HG03159 (cell line): ENCODE data around the gene ARHGAP12.
"Not testable (repeated sequence)": the region's sequence is repeated elsewhere in the genome, so short reads cannot be mapped to it uniquely, and the experiment has no call there.

Experiments used
- ATAC-seq: cut with Tn5 transposase; IDR thresholded peaks from one replicate; pipeline ENCODE4 v1.9.1; 2021; ENCODE audit warnings: mild to moderate bottlenecking, moderate library complexity; ENCODE audit not compliant: unreplicated experiment

ARHGAP12 gene

GRCh38 chr10:31928549-31929260 lies at the start of gene ARHGAP12:
Gene ARHGAP12, minus strand, starts transcription at chr10:31928831. Its CDS starts 19,976 bp downstream, at chr10:31908855.
- peak; percentile 74 for ATAC-seq

DNA sequence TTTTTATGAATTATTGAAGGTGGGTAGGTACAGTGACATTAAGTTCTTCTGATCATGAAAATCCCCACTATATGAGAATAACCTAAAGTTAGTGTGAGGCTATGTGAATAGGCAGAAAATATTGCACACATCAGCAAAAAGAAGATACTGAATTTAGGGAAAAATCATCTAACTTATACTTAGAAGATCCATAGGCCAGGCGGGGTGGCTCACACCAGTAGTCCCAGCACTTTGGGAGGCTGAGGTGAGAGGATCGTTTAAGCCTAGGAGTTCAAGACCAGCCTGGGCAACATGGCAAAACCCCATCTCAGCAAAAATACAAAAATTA lies 49.5 kb upstream of the ARHGAP12 start:
- no peak for ATAC-seq

DNA sequence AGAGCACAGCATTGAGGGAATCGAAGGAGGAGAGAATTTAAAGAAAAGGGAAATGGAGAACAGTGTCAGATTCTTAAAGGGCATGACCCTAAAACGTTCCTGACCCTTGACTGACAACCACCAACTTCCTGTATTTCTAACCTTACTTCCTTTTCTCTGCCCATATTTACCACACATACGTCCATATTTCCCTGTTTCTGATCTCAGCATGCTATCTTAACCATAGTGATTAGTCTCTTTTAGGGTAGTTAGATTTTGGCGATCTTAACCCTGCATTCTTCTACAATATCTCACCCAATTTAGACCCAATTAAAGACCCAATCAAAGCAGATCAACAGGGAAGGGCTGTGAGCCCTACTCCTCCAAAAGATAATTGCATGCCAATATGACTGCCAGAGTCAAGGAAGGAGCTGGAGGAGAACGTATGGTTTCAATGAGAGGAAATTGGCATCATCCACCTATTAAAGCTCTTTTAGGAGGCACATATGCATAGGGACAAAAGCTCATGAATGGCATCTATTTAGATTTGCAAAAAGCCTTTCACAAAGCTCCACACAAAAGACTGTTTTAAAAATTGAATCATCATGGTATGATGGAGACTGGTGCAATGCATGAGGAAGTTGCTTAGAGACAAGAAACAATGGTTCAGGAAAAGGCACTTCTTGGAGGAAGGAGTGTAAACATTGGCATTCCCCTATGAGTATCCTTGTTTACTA lies 49.0 kb upstream of the ARHGAP12 start:
- no peak for ATAC-seq

DNA sequence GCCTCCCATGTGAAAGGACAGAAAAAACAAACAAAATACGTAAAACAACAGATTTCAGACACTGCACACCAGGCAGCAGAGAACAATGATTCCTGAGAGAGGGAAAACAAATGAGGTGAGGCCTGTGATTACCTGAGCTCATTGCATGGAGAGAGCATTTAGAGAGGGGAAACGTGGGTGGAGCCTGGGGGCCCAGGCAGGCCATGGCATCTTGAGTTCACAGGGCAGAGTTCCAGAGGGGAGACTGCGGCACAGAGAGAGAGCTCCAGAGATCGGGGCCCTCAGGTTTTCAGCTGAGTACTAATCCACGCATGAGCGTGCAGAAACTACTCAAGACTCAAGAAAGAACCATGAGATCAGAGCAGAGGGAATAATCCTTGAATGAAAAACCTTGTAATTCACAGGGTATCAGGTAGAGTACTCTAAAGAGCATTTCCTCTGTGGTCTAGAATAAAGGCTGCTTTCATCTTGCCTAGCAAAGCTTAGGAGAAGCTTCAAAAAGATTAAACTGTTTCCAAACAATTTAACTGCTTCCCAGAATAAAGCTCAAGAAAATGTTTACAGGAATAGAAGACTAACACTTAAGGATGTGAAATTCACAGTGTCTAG lies 46.6 kb upstream of the ARHGAP12 start:
- no peak for ATAC-seq

GRCh38 chr10:31974434-31975124 lies 45.9 kb upstream of the ARHGAP12 start:
- ATAC-seq: no peak

GRCh38 chr10:31972519-31973041 lies 43.9 kb upstream of the ARHGAP12 start:
- ATAC-seq: no peak

DNA sequence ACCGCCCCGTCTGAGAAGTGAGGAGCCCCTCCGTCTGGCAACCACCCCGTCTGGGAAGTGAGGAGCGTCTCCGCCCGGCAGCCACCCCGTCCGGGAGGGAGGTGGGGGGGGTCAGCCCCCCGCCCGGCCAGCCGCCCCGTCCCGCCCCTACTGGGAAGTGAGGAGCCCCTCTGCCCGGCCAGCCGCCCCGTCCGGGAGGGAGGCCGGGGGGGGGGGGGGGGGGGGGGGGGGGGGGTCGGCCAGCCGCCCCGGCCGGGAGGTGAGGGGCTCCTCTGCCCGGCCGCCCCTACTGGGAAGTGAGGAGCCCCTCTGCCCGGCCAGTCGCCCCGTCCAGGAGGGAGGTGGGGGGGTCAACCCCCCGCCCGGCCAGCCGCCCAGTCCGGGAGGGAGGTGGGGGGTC lies 41.2 kb upstream of the ARHGAP12 start:
- ATAC-seq: not testable (repeated sequence)

DNA sequence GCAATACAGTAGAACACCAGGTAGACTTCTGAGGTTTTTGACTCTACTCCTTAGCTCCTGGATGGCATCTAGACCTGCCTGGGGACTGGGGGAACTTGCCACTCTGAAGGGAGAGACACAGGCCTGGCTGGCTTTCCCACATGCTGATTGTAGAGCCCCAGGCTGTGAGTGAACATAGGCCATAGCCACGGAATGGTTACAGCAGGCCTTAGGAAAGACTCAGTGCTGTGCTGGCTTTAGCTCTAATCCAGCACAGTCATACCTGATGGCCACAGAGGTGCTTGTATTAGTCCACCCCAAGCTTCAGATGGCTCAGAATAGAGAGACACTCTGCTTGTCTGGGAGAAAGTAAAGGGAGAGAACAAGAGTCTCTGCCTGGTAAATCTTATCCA lies 35.0 kb upstream of the ARHGAP12 start:
- no peak for ATAC-seq

- ATAC-seq: no peak
Measured at GRCh38 chr10:31962826-31963588, 34.4 kb upstream of the ARHGAP12 start.

GRCh38 chr10:31961277-31962074 lies 32.8 kb upstream of the ARHGAP12 start:
- no peak for ATAC-seq

GRCh38 chr10:31959461-31960173 lies 31.0 kb upstream of the ARHGAP12 start:
- no peak for ATAC-seq

GRCh38 chr10:31958856-31959255 lies 30.2 kb upstream of the ARHGAP12 start:
- ATAC-seq: no peak

DNA sequence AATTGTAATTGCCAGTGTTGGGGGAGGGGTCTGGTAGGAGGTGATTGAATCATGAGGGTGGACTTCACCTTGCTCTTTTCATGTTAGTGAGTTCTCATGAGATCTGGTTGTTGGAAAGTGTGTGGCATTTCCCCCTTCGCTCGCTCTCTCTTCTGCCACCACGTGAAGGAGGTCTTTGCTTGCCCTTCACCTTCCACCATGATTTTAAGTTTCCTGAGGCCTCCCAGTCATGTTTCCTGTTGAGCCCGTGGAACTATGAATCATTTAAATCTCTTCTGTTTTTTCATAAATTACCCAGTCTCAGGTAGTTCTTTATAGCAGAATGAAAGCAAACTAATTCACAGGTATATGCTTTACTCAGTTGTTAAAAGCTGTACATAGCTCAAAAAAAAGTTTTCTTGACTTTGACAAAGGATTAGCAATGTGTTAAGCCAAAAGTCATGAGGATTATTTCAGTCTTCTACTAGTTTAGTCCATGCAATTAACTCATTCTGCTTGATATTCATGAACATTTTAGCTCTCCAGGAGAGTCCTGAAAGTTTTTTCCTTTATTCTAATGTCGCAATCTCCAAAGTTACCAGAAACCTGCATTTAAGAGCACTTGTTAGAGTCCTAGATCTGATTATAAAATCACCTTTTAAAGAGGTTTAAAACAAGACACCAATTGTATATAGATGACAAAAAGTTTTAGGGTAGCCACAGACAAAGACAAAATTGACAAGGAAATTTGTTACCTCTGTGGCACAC lies 27.7 kb upstream of the ARHGAP12 start:
- ATAC-seq: no peak

DNA sequence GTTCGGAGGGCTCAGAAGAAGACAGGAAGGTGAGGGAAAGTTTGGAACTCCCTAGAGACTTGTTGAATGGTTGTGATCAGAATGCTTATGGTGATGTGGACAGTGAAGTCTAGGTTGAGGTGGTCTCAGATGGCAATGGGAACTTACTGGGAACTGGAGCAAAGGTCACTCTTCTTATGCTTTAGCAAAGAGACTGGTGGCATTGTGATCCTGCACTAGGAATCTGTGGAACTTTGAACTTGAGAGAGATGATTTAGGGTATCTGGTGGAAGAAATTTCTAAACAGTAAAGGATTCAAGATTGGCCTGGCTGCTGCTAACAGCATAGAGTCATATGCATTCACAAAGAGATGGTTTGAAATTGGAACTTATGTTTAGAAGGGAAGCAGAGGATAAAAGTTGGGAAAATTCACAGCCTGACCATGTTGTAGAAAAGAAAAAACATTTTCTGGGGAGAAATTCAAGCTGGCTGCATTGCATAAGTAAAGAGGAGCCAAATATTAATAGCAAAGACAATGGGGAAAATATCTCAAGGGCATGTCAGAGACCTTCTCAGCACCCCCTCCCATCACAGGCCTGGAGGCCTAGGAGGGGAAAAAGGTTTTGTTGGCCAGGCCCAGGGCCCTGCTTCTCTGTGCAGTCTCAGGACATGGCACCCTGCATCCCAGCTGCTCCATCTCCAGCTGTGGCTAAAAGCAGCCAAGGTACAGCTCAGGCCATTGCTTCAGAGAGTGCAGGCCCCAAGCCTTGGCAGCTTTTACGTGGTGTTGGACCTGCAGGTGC lies 26.0 kb upstream of the ARHGAP12 start:
- ATAC-seq: no peak

DNA sequence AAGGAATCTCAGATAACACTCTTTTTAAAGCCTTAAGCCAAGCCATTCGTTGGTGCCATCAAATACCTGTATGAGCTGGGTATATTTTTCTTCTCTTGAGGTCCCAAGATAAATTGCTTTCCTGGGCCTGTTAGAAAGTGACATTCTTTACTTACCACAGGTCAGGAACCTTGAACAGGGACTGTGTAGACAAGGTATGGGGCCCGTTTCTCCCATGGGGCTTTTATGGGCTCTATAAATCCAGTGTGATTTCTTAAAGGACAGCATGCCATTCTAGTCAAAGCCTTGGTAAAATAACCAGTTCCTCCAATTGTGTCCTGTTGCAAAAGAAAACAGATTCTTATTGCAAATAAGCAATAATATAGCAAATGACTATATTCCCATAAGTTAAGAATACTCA lies 24.8 kb upstream of the ARHGAP12 start:
- no peak for ATAC-seq

DNA sequence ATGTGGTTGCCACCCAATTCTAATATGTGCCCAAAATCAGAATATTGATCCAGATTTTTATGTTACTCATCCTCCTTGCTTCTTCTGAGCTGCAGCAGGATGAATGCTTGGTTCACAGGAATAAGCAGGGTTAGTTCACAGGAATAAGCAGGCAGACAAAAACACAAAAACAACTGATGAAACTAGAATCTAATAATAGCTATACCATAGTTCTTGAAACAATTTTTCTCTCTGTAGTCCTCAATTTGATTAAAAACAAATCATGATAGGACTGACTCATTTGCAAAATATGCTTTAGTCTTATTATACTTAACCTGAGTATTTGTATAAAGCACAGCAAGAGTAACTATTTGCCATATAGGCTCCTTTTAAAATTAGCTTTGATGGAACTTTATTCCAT lies 24.4 kb upstream of the ARHGAP12 start:
- ATAC-seq: no peak

- no peak for ATAC-seq
Measured at GRCh38 chr10:31952066-31952465, 23.4 kb upstream of the ARHGAP12 start.

- no peak for ATAC-seq
Measured at GRCh38 chr10:31949266-31949665, 20.6 kb upstream of the ARHGAP12 start.
